ENCODE results near the gene RNF7.
"Not testable (repeated sequence)": the region's sequence is repeated elsewhere in the genome, so short reads cannot be mapped to it uniquely, and the experiment has no call there.

Gene RNF7

GRCh38 chr3:141783632-141784031, 45.5 kb downstream of the RNF7 start:
- DNase-seq = no peak

GRCh38 chr3:141784096-141784495, 46.0 kb downstream of the RNF7 start:
- no peak for DNase-seq

- DNase-seq = no peak
Observed at GRCh38 chr3:141784531-141784930, 46.4 kb downstream of the RNF7 start.

- no peak for DNase-seq
Observed at GRCh38 chr3:141788149-141788548, 50.1 kb downstream of the RNF7 start.

GRCh38 chr3:141788750-141789149, 50.7 kb downstream of the RNF7 start:
- DNase-seq = not testable (repeated sequence)

GRCh38 chr3:141789281-141789680, 51.2 kb downstream of the RNF7 start:
- DNase-seq = no peak

GRCh38 chr3:141790171-141790570, 52.1 kb downstream of the RNF7 start:
- DNase-seq = no peak

- no peak for DNase-seq
Observed at GRCh38 chr3:141792495-141792894, 54.4 kb downstream of the RNF7 start.

GRCh38 chr3:141793476-141794260, 55.6 kb downstream of the RNF7 start:
- DNase-seq = no peak

- no peak for DNase-seq
Observed at GRCh38 chr3:141795276-141795675, 57.2 kb downstream of the RNF7 start.

- DNase-seq = no peak
Observed at GRCh38 chr3:141795741-141796080, 57.6 kb downstream of the RNF7 start.

GRCh38 chr3:141796081-141796888, 58.2 kb downstream of the RNF7 start:
- peak; percentile 82 for DNase-seq
